HT-29 (cell line): Measurements from ENCODE around the gene DEFB129. TPM values are rescaled to one million over a fixed set of nuclear protein-coding genes. Genes with fewer than 3 reads are reported as not detected.
"Not testable (repeated sequence)": the region's sequence is repeated elsewhere in the genome, so short reads cannot be mapped to it uniquely, and the experiment has no call there.

Source experiments
- DNase-seq: peaks from one replicate; pipeline ENCODE4 v3.0.0-alpha.2; 2015; ENCODE audit warnings: low spot score
- total RNA-seq: library from RNA; depleted of rRNA; stranded (reverse); fragments of >200 nt; shearing (Covaris generic); gene quantifications from 2 replicates; pipeline ENCODE4 v1.2.3, GENCODE V29; 2014

DEFB129 gene
- total RNA-seq, 1 experiment from 2014 or later: not detected

- DNase-seq: no peak
Observed at GRCh38 chr20:252801-253200, 25.7 kb downstream of the DEFB129 start.

GRCh38 chr20:253447-253846 is 26.4 kb downstream of the DEFB129 start:
- DNase-seq: not testable (repeated sequence)

- DNase-seq: no peak
Observed at GRCh38 chr20:257419-257818, 30.4 kb downstream of the DEFB129 start, which contains the start of gene DEFB132. DEFB132 (plus strand) TSS chr20:257724; CDS start chr20:257779, 55 bp downstream.

GRCh38 chr20:258269-258858 is 31.3 kb downstream of the DEFB129 start:
- no peak for DNase-seq

GRCh38 chr20:258963-259362 is 31.9 kb downstream of the DEFB129 start:
- DNase-seq: peak; percentile 59

- no peak for DNase-seq
Observed at GRCh38 chr20:259981-260380, 32.9 kb downstream of the DEFB129 start.

- DNase-seq: no peak
Observed at GRCh38 chr20:263701-264100, 36.6 kb downstream of the DEFB129 start.

- peak; percentile 79 for DNase-seq
Observed at GRCh38 chr20:266596-267562, 39.8 kb downstream of the DEFB129 start.

- DNase-seq: no peak
Observed at GRCh38 chr20:270517-270916, 43.5 kb downstream of the DEFB129 start.

GRCh38 chr20:271069-271468 is 44.0 kb downstream of the DEFB129 start:
- DNase-seq: no peak

- DNase-seq: no peak
Observed at GRCh38 chr20:271528-271927, 44.5 kb downstream of the DEFB129 start.

- DNase-seq: no peak
Observed at GRCh38 chr20:272718-273117, 45.7 kb downstream of the DEFB129 start.

GRCh38 chr20:273884-274283 is 46.8 kb downstream of the DEFB129 start:
- DNase-seq: no peak

GRCh38 chr20:275791-276190 is 48.7 kb downstream of the DEFB129 start:
- no peak for DNase-seq

GRCh38 chr20:276620-277495 is 49.8 kb downstream of the DEFB129 start:
- no peak for DNase-seq

GRCh38 chr20:277496-277781 is 50.4 kb downstream of the DEFB129 start:
- DNase-seq: no peak

- no peak for DNase-seq
Observed at GRCh38 chr20:278181-278580, 51.1 kb downstream of the DEFB129 start.

GRCh38 chr20:278607-279571 is 51.8 kb downstream of the DEFB129 start:
- no peak for DNase-seq
